ENCODE data around the gene CDC42EP4.
"Not testable (repeated sequence)": the region's sequence is repeated elsewhere in the genome, so short reads cannot be mapped to it uniquely, and the experiment has no call there.

Gene CDC42EP4

DNA sequence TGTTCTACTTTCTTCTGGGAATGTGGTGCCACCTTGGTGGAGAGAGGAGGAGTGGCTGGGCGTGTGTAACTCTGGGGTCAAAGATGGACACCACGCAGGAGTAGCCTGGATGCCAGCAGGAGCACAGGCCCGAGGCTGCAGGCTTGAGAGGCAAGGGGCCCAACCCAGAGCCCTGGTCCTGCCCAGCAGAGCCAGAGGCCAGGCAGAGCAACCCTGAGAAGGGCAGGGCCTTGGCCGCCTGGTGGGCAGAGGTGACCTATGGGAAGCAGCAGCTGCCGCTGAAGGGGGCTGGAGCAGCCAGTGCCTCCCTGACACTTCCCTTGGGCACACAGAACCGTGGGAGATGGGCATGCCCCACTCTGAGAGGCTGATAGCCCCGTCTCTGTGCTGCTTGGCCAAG lies 32.1 kb downstream of the CDC42EP4 start:
- no peak for DNase-seq (ENCODE audit: low read depth in 2 of 2)

DNA sequence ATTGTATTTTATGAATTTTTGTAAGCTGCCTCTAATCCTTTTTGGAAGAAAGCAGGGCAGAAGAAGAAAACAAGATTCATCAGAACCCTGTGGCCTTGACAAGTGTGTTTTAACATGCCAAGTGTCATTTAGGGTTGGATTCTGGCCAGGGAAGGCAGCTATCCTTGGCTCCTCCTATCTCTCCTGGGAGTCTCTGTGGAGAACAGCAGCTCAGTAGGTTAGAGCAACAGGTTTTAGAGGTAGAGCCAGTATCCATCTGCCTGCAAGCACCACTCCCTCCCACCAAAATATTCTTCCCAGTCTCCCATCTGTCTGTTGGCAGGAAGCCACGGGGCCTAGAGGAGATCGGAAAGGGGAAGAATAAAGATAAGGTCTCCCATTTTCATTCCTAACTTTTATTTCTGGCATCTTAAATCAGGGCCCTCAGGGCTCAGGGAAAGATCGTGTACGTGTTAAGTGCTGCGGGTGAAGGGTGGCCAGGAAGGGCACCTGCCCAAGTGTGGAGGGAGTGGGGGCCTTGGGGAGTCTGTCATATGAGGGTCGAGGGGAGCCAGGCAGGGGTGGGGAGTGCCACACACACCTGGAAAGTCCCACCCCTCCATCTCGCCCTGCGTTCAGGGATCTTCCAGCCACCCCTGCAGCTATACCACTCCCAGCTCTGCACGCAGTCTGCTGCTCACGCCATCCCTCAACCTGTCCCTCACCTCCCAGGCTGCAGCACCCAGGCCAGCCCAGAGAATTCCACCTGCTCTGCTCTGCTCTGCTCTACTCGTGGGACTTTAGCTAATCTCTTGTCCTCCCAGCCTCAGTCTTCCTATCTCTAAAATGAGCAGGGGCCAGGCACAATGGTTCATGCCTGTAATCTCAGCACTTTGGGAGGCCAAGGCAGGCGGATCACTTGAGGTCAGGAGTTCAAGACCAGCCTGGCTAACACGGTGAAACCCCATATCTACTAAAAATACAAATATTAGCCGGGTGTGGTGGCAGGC lies 33.0 kb downstream of the CDC42EP4 start:
- DNase-seq (ENCODE audit: low read depth in 2 of 2) = no peak

DNA sequence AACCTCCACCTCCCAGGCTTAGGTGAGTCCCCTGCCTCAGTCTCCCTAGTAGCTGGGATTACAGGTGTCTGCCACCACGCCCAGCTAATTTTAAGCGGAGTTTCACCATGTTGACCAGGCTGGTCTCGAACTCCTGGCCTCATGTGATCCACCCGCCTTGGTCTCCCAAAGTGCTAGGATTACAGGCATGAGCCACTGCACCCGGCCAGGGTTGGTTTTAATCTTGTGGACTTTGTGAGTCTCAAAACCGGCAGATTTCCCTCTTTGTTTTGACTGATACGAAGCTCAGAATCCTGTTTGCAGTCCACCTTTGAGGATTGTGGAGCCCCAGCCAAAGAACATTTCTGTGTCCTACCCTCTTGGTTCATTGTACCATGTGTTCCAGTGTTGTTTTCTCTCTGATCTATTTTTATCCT lies 33.7 kb downstream of the CDC42EP4 start:
- no peak for DNase-seq (ENCODE audit: low read depth in 2 of 2)

- no peak for DNase-seq (ENCODE audit: low read depth in 2 of 2)
Measured at GRCh38 chr17:73274490-73274889, 37.3 kb downstream of the CDC42EP4 start.

GRCh38 chr17:73272906-73273218 lies 38.9 kb downstream of the CDC42EP4 start:
- DNase-seq (ENCODE audit: low read depth in 2 of 2) = no peak

- DNase-seq (ENCODE audit: low read depth in 2 of 2) = no peak
Measured at GRCh38 chr17:73271072-73271471, 40.7 kb downstream of the CDC42EP4 start.

GRCh38 chr17:73269791-73270190 lies 42.0 kb downstream of the CDC42EP4 start:
- no peak for DNase-seq (ENCODE audit: low read depth in 2 of 2)

GRCh38 chr17:73269329-73269615 lies 42.5 kb downstream of the CDC42EP4 start:
- DNase-seq (ENCODE audit: low read depth in 2 of 2) = no peak

DNA sequence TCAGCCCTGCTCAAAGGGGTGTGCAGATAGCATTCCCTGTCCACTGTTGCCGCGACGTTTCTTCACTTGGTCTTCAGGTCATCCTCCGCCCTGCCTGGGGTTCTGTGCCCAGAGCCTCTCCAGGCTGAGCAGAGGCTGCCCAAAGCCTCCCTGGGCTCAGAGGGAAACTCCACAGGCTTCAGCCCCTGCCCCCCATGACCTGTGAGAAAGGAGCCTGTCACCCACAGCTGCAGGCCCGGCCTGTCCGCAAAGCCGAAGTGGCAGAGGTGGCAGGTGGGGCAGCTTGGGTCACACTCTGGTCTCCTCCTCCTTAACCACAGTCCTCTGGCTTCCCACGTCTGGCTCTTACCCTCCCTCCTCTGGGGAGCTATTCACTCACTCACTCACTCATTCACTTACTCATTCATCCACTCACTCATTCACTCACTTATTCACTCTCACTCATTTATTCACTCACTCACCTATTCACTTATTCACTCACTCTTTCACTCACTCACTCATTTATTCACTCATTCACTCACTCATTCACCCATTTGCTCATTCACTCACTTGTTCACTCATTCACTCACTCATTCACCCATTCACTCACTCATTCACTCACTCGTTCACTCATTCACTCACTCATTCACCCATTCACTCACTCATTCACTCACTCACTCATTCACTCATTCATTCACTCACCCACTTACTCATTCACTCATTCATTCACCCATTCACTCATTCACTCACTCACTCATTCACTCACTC lies 43.0 kb downstream of the CDC42EP4 start:
- no peak for DNase-seq (ENCODE audit: low read depth in 2 of 2)

DNA sequence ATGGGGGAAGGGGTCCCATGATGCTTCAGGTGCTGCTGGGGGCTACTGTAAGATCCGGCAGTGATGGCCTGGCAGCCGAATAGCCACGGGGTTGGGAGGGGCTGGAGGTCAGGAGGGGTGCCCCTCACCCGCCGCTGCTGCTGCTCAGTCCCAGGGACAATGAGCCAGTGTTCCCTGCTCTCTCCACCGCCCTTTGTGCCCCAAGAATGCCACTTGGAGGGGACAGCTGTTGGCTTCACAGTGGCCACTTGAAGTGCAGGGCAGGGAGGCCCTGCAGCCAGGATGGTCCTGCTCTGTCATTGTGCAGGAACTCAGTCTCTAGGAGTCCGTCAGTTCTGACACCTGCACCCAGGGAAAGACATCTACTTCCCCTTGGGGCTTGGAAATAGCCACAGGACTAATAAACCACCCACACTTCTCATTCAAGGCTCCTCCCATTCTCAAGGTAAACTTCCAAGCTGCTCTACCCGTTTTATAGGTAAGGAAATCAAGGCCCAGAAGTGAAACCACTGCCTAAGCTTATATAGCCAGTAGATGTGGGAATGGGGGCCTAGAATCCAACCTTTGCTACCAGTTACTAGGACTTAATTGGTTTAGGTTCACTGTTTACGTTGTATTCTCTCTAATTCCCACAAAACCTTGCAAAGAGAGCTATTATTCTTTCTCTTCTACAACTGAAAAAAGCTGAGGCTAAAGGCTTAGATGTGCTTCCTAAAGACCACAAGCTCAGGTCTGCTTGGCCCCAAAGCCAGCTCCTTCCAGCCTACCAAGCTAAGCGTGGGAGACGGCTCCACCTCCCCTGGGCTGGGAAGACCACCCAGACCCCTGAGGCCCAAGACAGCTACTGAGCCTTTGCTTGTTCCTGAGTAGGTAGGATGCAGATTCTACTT lies 43.9 kb downstream of the CDC42EP4 start:
- no peak for DNase-seq (ENCODE audit: low read depth in 2 of 2)

DNA sequence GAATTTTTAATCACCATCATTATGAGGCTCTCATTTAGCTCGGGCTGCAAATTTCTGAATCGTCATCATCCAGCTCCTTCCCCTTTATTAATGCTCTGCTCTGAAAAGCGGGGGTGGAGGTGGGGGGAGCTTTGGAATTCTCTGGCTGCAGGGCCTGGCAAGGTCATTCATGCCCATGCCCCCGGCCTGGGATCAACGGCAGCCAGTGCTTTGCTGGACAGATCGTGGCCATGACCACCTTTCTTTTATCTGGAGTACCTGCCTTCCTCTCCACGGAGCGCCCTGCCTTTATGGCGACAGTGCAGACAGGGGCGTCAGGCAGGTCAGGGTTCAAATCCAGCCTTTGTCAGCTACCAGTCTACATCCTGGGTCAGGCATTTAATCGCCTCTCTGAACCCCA lies 45.0 kb downstream of the CDC42EP4 start:
- DNase-seq (ENCODE audit: low read depth in 2 of 2) = no peak

DNA sequence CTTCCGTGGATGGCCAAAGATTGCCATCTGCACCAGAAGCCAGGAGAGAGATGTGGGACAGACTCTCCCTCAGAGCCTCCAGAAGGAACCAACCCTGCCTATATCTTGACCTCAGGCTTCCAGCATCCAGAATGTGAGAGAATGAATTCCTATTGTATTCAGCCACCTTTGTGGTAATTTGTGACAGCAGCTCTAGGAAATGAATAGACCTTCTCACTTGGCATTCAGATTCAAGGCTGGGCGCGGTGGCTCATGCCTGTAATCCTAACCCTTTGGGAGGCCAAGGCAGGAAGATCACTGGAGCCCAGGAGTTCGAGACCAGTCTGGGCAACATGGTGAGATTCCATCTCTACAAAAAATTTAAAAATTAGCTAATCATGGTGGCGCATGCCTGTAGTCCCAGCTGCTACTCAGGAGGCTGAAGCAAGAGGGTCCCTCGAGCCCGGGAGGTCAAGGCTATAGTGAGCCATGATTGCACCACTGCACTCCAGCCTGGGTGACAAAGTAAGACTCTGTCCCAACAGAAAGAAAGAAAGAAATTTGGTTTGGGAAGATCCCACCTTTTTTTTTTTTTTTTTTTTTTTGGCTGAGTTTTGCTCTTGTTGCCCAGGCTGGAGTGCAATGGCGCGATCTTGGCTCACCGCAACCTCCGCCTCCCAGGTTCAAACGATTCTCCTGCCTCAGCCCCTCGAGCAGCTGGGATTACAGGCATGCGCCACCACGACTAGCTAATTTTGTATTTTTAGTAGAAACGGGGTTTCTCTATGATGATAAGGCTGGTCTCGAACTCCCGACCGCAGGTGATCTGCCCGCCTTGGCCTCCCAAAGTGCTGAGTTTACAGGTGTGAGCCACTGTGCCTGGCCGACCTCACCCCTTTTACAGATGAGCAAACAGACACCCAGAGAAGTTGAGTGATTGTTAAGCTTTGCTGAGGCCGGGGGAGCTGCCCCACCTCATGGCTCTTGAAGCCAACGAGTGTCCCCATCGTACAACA lies 45.9 kb downstream of the CDC42EP4 start:
- DNase-seq (ENCODE audit: low read depth in 2 of 2) = no peak

DNA sequence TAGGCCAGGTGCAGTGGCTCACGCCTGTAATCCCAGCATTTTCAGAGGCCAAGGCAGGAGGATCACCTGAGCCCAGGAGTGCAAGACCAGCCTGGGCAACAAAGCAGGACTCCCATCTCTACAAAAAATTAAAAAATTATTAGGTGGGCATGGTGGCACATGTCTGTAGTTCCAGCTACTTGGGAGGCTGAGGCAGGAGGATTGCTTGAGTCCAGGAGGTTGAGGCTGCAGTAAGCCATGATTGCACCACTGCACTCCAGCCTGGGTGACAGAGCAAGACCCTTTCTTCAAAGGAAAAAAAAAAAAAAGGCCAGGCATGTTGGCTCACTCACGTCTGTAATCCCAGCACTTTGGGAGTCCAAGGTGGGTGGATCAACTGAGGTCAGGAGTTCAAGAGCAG lies 47.4 kb downstream of the CDC42EP4 start:
- DNase-seq (ENCODE audit: low read depth in 2 of 2) = not testable (repeated sequence)

GRCh38 chr17:73262676-73263642 lies 48.8 kb downstream of the CDC42EP4 start:
- no peak for DNase-seq (ENCODE audit: low read depth in 2 of 2)

GRCh38 chr17:73261952-73262675 lies 49.7 kb downstream of the CDC42EP4 start:
- DNase-seq (ENCODE audit: low read depth in 2 of 2) = no peak

DNA sequence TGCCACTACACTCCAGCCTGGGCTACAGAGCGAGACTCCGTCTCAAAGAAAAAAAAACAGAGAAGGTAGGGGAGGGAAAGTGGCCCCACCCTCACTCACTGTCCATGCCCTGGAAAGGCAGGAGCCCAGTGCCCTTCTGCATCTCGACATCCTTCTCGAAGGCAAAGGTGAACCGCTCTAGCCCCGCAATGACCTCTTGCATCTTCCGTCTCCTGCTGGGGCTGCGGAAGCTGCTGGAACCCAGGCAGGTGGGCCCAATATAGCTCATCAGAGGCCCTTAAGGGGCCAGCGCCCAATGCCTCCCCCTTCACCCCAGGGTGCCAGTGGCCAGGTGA lies 50.2 kb downstream of the CDC42EP4 start, which contains the start of gene CPSF4L:
Gene CPSF4L, minus strand, starts transcription at position 264 of the 335 bp plus-strand sequence. Its CDS starts 62 bp downstream, at position 202.
- no peak for DNase-seq (ENCODE audit: low read depth in 2 of 2)

GRCh38 chr17:73257516-73257915 lies 54.3 kb downstream of the CDC42EP4 start:
- DNase-seq (ENCODE audit: low read depth in 2 of 2) = no peak

DNA sequence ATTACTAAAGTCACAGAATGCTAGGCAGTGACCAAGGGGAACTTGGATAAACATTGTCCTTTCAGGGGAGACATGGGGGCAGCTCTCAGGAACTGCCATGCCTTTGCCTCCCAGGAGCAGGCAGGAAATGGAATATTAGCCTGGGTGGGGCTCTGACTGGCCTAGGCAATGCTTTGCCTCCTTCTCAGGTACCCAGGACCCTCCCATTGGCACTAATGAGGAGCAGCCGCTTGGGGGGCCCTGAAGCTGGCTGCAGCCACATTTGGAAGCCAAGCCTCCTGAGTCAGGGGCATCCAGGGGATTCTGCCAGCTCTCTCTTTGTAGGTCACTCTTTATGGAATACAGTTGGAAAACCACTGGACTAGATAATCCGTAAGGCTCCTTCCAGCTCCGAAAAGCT lies 55.6 kb downstream of the CDC42EP4 start:
- no peak for DNase-seq (ENCODE audit: low read depth in 2 of 2)

DNA sequence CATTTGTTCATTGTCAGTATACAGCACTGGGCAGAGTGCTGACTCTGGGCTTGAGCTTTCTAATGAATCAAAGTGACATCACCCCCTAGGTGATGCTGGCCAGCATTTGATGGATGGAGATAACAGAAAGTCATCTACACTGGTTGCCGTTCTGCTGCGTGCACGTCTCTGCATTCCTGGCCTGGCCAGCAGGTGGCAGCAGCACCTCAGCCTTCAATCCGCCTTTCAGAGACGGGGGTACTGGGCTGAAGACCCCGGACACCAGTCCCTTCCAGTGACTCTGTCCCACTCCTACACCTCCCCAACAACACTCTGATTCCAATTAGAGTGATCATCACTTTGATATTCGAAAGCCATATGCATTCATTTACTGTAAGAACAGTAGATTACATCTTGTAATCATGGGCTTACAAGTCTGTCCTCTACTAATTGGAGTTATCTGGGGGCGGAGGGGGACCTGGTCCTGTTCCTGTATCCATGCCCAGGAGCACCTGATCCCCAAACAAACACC lies 56.1 kb downstream of the CDC42EP4 start:
- peak in 1 of 2 donors; percentile 10 for DNase-seq (ENCODE audit: low read depth in 2 of 2)

Data from stimulated activated CD8-positive, alpha-beta memory T cell treated with anti-CD3 and anti-CD28 coated beads, Interleukin-15, amount 100 ng/mL, for 48 hours (primary cell).